Stimulated activated CD4-positive, alpha-beta T cell treated with anti-CD3 and anti-CD28 coated beads, TNF-alpha, amount 100 ng/mL, for 24 hours (primary cell): ENCODE measurements around the gene MAPK1.
"Not testable (repeated sequence)": the region's sequence is repeated elsewhere in the genome, so short reads cannot be mapped to it uniquely, and the experiment has no call there.

Source experiments
- DNase-seq, 3 experiments: peaks; one replicate each; pipeline ENCODE4 v3.0.0-alpha.2; 2020; ENCODE audit warnings: low read depth in 3 of 3

MAPK1 gene

DNA sequence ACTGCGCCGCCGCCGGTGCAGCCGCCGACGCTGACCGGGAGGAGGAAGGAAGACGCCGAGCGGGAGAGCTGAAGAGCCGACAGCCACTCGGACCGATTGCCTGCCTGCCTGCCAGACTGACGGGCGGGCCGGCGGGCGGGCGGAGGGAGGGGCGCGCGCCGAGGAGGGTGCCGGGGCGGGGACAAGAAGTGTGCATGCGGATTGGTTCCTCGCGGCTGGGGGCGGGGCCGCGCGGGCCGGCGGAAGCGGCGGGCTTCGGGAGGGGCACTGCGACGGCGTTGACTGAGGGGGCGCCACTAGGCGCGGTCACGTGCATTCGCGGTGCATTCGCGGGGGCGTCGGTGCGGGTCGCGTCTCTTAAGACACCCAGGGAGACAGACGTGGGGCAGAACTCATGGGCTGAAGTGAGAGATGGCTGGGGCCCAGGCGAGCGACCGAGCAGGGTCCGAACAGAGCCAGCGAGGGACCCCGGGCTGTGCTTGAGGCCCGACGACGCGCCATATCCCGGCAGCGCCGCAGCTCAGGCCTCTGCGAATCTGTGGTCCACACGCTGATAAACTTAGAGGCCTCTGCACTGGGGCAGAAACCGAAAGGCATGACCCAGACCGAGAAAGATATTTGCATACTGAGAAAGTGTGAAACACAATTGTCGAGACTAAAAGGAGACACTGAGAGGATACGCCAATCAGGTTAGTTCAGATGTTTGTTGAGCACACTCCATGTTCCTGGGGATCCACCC is at the start of gene MAPK1:
Gene MAPK1 (minus strand): TSS at position 118 of the 739 bp plus-strand sequence. CDS start 205 bp downstream, outside the sequence.
- DNase-seq = peak; percentile 87 to 95 (median 89)

DNA sequence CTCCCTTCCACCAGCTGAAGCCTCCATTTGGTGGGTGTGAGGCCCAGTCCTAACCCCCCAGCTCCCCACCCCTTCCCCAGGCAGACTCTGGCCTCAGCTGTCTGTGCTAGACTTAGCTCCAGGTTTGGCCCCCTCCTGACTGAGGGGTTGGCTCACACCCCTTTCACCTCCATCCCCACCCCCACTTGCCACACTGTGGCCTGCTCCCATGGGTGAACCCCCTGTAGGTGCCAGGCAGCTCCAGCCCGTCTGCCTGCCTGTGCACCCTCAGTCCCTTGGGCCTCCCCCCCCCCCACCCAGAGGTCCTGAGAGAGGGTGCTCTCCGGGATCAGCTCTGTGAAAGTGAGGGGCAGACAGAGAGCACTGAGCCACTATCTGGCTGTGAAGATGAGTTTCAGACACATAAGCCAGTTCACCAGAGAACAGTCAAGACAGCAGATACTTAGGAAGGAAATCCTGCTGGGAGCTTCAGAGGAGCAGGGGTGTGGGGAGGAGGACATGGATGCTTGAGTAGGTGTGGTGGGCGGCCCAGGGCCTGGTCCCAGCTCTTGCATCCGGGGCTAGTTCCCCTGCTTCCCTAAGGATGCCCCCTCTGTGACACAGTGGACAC is 49.0 kb upstream of the MAPK1 start:
- no peak for DNase-seq

GRCh38 chr22:21915624-21916308 is 48.3 kb upstream of the MAPK1 start:
- DNase-seq = no peak

DNA sequence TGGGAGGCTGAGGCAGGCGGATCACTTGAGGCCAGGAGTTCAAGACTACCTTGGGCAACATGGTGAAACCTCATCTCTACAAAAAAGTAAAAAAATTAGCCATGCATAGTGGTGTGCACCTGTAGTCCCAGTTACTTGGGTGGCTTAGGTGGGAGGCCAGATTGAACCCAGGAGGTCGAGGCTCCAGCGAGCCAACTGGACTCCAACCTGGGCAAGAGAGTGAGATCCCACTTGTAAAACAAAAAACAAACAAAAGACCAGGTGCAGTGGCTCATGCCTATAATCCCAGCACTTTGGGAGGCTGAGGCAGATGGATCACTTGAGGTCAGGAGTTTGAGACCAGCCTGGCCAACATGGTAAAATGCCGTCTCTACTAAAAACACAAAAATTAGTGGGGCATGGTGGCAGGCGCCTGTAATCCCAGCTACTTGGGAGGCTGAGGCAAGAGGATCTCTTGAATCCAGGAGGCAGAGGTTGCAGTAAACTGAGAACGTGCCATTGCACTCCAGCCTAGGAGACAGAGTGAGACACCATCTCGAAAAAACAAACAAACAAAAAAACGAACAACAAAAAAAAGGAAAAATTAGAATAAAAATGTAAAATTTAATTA is 46.7 kb upstream of the MAPK1 start:
- not testable (repeated sequence) for DNase-seq

GRCh38 chr22:21910367-21910766 is 42.9 kb upstream of the MAPK1 start:
- DNase-seq = not testable (repeated sequence)

- DNase-seq = no peak
Observed at GRCh38 chr22:21909871-21910270, 42.4 kb upstream of the MAPK1 start.

GRCh38 chr22:21907638-21908522 is 40.4 kb upstream of the MAPK1 start:
- DNase-seq = no peak

DNA sequence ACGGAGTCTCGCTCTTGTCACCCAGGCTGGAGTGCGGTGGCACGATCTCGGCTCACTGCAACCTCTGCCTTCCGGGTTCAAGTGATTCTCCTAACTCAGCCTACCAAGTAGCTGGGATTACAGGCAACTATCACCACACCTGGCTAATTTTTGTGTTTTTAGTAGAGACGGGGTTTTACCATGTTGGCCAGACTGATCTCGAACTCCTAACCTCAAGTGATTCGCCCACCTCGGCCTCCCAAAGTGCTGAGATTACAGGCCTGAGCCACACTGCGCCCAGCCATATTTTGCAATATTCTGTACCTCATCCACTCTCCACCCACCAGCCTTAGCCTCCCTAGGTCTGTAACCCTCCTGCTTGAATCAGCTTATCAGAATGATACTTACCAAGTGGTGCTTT is 37.8 kb upstream of the MAPK1 start:
- not testable (repeated sequence) for DNase-seq

DNA sequence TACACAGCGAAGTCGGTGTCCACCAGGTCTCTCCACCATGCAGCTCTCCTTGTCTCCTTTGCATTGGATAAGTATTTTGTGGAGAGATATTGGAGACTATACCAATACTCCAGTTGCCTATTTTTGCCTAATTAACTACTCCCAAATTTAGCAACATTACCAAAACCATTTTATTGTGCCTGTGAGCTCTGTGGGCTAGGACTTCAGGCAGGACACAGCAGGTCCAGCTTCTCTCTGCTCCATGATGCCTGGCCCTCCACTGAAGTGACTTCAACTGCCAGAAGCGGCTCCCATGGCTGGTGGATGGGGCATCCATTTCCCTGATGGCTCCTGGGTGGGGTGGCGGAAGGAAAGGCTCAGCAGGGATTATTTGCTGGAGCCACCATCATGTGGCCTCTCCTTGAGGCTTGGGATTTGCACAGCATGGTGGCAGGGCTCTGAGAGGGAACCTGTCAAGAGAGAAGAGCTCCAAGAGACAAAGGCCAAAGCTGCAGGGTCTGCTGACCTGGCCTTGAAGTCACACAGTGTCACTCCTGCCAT is 36.9 kb upstream of the MAPK1 start:
- no peak for DNase-seq

DNA sequence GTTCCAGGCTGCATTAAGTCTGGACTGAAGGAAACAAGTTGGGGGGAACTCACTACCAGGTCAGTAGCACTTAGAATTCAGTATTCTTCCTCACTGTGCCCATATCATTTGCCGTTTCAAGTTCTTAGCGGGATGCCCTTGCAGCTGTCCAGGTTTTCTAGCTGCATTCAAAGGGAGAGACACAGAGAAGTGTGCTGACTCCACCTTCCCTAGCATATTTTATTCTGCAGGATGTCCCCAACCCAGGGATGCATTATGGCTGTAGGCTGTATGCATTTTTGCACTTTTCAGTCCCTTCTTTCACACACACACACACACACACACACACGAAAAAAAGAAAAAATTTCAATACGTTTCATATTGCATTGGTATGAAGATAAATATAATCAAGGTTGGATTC is 35.8 kb upstream of the MAPK1 start:
- DNase-seq = no peak

- DNase-seq = no peak
Observed at GRCh38 chr22:21902296-21903087, 35.0 kb upstream of the MAPK1 start.

DNA sequence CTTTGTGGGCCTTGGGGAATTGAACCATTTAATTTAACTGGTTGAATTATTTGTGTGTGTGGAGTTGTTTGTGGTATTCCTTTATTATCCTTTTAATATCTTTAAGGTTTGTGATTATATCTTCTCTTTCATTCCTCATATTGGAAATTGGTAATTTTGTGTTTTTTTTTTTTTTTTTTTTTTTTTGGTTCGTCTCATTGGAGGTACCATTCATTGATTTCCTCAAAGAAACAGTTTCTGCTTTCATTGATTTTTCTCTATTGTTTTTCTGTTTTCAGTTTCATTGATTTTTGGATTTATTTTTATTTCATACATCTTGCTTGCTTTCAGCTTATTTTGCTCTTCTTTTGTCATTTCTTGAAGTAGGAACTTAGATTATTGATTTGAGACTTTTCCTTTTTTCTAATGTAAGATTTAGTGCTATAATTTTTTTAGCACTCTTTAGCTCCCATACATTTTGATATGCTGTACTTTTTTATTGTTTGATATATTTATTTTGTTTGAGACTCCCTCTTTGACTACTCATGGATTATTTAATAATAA is 31.0 kb upstream of the MAPK1 start:
- DNase-seq = no peak

- no peak for DNase-seq
Observed at GRCh38 chr22:21896951-21897513, 29.6 kb upstream of the MAPK1 start.

DNA sequence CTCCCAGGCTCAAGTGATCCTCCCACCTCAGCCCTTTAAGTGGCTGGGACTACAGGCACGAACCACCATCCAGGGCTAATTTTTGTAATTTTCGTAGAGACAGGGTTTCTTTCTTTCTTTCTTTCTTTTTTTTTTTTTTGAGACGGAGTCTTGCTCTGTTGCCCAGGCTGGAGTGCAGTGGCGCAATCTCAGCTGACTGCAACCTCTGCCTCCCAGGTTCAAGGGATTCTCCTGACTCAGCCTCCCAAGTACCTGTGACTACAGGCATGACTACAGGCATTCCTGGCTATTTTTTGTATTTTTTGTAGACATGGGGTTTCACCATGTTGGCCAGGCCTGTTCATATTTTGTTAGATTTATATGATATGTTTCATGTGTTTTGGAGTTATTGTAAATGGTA is 28.8 kb upstream of the MAPK1 start:
- DNase-seq = not testable (repeated sequence)

DNA sequence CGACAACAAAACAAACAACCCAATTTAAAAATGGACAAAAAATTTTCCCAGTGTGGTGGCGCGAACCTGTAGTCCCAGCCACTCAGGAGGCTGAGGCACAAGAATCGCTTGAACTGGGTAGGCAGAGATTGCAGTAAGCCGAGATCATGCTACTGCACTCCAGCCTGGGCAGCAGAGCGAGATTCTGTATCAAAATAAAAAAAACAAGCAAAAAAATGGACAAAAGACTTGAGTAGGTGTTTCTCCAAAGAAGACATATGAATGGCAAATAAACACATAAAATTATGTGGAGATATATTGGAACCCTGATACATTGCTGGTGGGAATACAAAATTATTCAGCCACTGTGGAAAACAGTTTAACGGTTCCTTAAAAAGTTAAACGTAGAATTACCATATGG is 27.4 kb upstream of the MAPK1 start:
- DNase-seq = no peak

DNA sequence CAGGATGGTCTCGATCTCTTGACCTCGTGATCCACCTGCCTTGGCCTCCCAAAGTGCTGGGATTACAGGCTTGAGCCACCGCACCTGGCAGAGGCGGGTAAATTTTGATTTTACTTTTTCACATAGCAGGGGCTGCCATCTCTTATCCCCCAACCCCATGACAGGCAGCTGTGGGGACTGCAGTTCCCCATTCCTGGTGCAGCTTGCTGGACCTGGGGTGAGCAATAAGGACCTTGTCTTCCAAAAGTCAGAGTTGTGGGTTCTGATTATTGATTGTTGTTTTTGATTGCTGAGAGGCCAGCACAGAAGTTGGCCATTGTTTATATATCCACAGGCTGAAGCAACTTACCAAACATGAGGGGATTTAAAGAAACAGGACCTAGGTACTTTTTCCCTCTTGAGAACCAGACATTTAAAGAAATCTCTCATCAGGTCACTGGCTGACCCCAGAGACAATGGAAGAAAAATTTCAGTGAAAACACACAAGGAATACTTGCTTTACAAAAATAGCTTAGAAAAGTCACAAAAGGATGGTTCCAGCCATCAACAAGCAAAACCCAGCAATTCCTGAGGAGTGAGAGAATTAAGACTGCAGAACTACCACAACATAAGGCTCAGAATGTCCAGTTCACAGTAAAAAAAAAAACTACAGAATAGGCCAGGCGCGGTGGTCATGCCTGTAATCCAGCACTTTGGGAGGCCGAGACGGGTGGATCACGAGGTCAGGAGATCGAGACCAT is 22.0 kb upstream of the MAPK1 start:
- no peak for DNase-seq

- no peak for DNase-seq
Observed at GRCh38 chr22:21887841-21888240, 20.4 kb upstream of the MAPK1 start.

DNA sequence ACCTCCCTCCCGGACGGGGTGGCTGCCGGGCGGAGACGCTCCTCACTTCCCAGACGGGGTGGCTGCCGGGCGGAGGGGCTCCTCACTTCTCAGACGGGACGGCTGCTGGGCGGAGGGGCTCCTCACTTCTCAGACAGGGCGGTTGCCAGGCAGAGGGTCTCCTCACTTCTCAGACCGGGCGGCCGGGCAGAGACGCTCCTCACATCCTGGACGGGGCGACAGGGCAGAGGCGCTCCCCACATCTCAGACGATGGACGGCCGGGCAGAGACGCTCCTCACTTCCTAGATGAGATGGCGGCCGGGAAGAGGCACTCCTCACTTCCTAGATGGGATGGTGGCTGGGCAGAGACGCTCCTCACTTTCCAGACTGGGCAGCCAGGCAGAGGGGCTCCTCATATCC is 16.5 kb upstream of the MAPK1 start:
- DNase-seq = not testable (repeated sequence)

DNA sequence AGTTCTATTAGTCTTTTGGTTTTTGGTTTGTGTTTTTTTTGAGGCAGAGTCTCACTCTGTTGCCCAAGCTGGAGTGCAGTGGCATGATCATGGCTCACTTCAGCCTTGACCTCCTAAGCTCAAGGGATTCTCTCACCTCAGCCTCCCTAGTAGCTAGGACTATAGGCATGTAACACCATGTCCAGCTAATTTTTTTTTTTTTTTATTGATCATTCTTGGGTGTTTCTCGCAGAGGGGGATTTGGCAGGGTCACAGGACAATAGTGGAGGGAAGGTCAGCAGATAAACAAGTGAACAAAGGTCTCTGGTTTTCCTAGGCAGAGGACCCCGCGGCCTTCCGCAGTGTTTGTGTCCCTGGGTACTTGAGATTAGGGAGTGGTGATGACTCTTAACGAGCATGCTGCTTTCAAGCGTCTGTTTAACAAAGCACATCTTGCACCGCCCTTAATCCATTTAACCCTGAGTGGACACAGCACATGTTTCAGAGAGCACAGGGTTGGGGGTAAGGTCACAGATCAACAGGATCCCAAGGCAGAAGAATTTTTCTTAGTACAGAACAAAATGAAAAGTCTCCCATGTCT is 15.4 kb upstream of the MAPK1 start:
- DNase-seq = not testable (repeated sequence)
